Hematopoietic multipotent progenitor cell (in vitro differentiated cells): ENCODE results near the gene LRRIQ3. TPM values are rescaled to one million over a fixed set of nuclear protein-coding genes. Genes with fewer than 3 reads are reported as not detected.

Experiments
- total RNA-seq: library from RNA; depleted of rRNA; stranded (reverse); fragments of >200 nt; gene quantifications from one replicate; pipeline ENCODE4 v1.2.3, GENCODE V29; 2012

Gene LRRIQ3
- total RNA-seq, 1 donor, result 0.27 TPM

Other genes starting within 250 kb of the LRRIQ3 start
- 6.7 TPM for gene FPGT, start 66 bp upstream of the LRRIQ3 start, total RNA-seq
- gene TNNI3K, start 37.2 kb upstream of the LRRIQ3 start, total RNA-seq, result 1.3 TPM